Adipose tissue (tissue), 3 donors: ENCODE data around the gene NUDT7. TPM values are rescaled to one million over a fixed set of nuclear protein-coding genes. Genes with fewer than 3 reads are reported as not detected.

Experiments
- H3K27ac ChIP-seq: one replicate; pipeline ENCODE4 v1.5.1; 2013; ENCODE audit warnings: low read depth, low read length
- WGBS, 3 donors: extraction: QIAGEN DNeasy Blood & Tissue Kit; methylation state at CpG; one replicate each; pipeline ENCODE4 v1.1.7; 2013; 5-methylcytosine and 5-hydroxymethylcytosine counted together
- polyA plus RNA-seq, 3 donors: library from polyadenylated mRNA; stranded (reverse); fragments of 200-250 nt; gene quantifications; one replicate each; pipeline ENCODE4 v1.2.3, GENCODE V29; 2013
- donor health status: healthy with polysubstance abuse.
- donor health status: Bipolar disorder and iron deficiency.
- donor health status: healthy.

The NUDT7 gene
- polyA plus RNA-seq, 3 donors, result 8.8 to 22.9 (median 11.0) TPM

GRCh38 chr16:77715145-77715544 is 7.2 kb upstream of the NUDT7 start:
- H3K27ac ChIP-seq, result no peak overlapping the region
- 83 to 92% (median 88%) methylated on average over 5 of the region's 5 CpGs for WGBS, 3 donors

- H3K27ac ChIP-seq, result no peak overlapping the region
Observed at GRCh38 chr16:77721752-77722308, 484 bp upstream of the NUDT7 start.

GRCh38 chr16:77723108-77723514 is 797 bp downstream of the NUDT7 start:
- H3K27ac ChIP-seq, result no peak overlapping the region
- 0 to 1% (median 1%) methylated on average over 5 of the region's 5 CpGs for WGBS, 3 donors

More at GRCh38 chr16:77721752-77722308, 484 bp upstream of the NUDT7 start:
- 48 to 59% (median 56%) methylated on average over 12 of the region's 12 CpGs for WGBS, 3 donors

- WGBS, 3 donors, result 97 to 98% (median 98%) methylated on average over 7 of the region's 7 CpGs
- no peak overlapping the region for H3K27ac ChIP-seq
Observed at GRCh38 chr16:77724174-77724573, 1.9 kb downstream of the NUDT7 start.

GRCh38 chr16:77729951-77730350 is 7.6 kb downstream of the NUDT7 start:
- WGBS, 3 donors, result 0 to 26% (median 0%) methylated on average over 1 of the region's 1 CpG
- H3K27ac ChIP-seq, result no peak overlapping the region

- no peak overlapping the region for H3K27ac ChIP-seq
- WGBS, 3 donors, result 80 to 85% (median 82%) methylated on average over 11 of the region's 11 CpGs
Observed at GRCh38 chr16:77732241-77732946, 10.1 kb downstream of the NUDT7 start.

- H3K27ac ChIP-seq, result no peak overlapping the region
- 37 to 87% (median 41%) methylated on average over 1 of the region's 1 CpG for WGBS, 3 donors
Observed at GRCh38 chr16:77736879-77737278, 14.6 kb downstream of the NUDT7 start.

GRCh38 chr16:77738706-77739558 is 16.6 kb downstream of the NUDT7 start:
- WGBS, 3 donors, result 80 to 92% (median 89%) methylated on average over 10 of the region's 10 CpGs
- no peak overlapping the region for H3K27ac ChIP-seq

- H3K27ac ChIP-seq, result no peak overlapping the region
- WGBS, 3 donors, result 57 to 76% (median 64%) methylated on average over 1 of the region's 1 CpG
Observed at GRCh38 chr16:77739559-77739892, 17.2 kb downstream of the NUDT7 start.

- WGBS, 3 donors, result 70 to 77% (median 75%) methylated on average over 4 of the region's 4 CpGs
- no peak overlapping the region for H3K27ac ChIP-seq
Observed at GRCh38 chr16:77744141-77744540, 21.8 kb downstream of the NUDT7 start.

- WGBS, 3 donors, result 48 to 82% (median 70%) methylated on average over 1 of the region's 1 CpG
- no peak overlapping the region for H3K27ac ChIP-seq
Observed at GRCh38 chr16:77745972-77746371, 23.7 kb downstream of the NUDT7 start.

- WGBS, 3 donors, result 60 to 68% (median 67%) methylated on average over 7 of the region's 7 CpGs
- H3K27ac ChIP-seq, result no peak overlapping the region
Observed at GRCh38 chr16:77748421-77749005, 26.2 kb downstream of the NUDT7 start.

GRCh38 chr16:77749415-77749814 is 27.1 kb downstream of the NUDT7 start:
- 42 to 96% (median 78%) methylated on average over 1 of the region's 1 CpG for WGBS, 3 donors
- H3K27ac ChIP-seq, result no peak overlapping the region

GRCh38 chr16:77758046-77758445 is 35.7 kb downstream of the NUDT7 start:
- no peak overlapping the region for H3K27ac ChIP-seq
- 79 to 93% (median 90%) methylated on average over 5 of the region's 5 CpGs for WGBS, 3 donors

GRCh38 chr16:77758508-77758907 is 36.2 kb downstream of the NUDT7 start:
- WGBS, 3 donors, result 82 to 89% (median 88%) methylated on average over 2 of the region's 2 CpGs
- H3K27ac ChIP-seq, result no peak overlapping the region

- WGBS, 3 donors, result 39 to 94% (median 92%) methylated on average over 1 of the region's 1 CpG
- H3K27ac ChIP-seq, result no peak overlapping the region
Observed at GRCh38 chr16:77759201-77759600, 36.9 kb downstream of the NUDT7 start.

GRCh38 chr16:77759821-77760220 is 37.5 kb downstream of the NUDT7 start:
- no peak overlapping the region for H3K27ac ChIP-seq
- WGBS, 3 donors, result 40 to 60% (median 57%) methylated on average over 3 of the region's 3 CpGs

- no peak overlapping the region for H3K27ac ChIP-seq
- 52 to 70% (median 67%) methylated on average over 1 of the region's 1 CpG for WGBS, 3 donors
Observed at GRCh38 chr16:77760800-77761199, 38.5 kb downstream of the NUDT7 start.

- WGBS, 3 donors, result 85 to 96% (median 89%) methylated on average over 1 of the region's 1 CpG
- no peak overlapping the region for H3K27ac ChIP-seq
Observed at GRCh38 chr16:77761204-77761603, 38.9 kb downstream of the NUDT7 start.
